ENCODE data around the gene ISM1.

- TF ChIP-seq CTCF (IDR thresholded peaks at IDR 0.05) (no peak), EP300 (IDR thresholded peaks at IDR 0.05) (no peak), POLR2A (IDR thresholded peaks at IDR 0.05; ENCODE audit: low read depth) (no peak)
Observed at GRCh38 chr20:13174402-13174801, 46.7 kb upstream of the ISM1 start.

Measured in esophagus muscularis mucosa (tissue), 4 donors.